Measurements from ENCODE around the gene TTC34.

Gene TTC34

GRCh38 chr1:2604844-2605508 lies 196.5 kb downstream of the TTC34 start:
- Mint-ChIP-seq H3K27me3 (peaks cover 13% of the 10 kb centered on the region), H3K4me1 (no peaks in the 10 kb centered on the region), H3K36me3 (ENCODE audit: insufficient read depth) (no peaks in the 10 kb centered on the region), H3K4me3 (no peak overlapping the region), H3K9me3 (no peaks in the 10 kb centered on the region), H3K27ac (ENCODE audit: low read depth) (no peak overlapping the region)
- ATAC-seq (replicated peaks; ENCODE audit: extremely low read depth, poor library complexity, severe bottlenecking) = no peak
- no peak for DNase-seq (ENCODE audit: low spot score in 2 of 2)

GRCh38 chr1:2604156-2604843 lies 197.2 kb downstream of the TTC34 start:
- Mint-ChIP-seq H3K4me3 (no peak overlapping the region), H3K27me3 (peaks cover 13% of the 10 kb centered on the region), H3K36me3 (ENCODE audit: insufficient read depth) (no peaks in the 10 kb centered on the region), H3K27ac (ENCODE audit: low read depth) (no peak overlapping the region), H3K4me1 (no peaks in the 10 kb centered on the region), H3K9me3 (no peaks in the 10 kb centered on the region)
- ATAC-seq (replicated peaks; ENCODE audit: extremely low read depth, poor library complexity, severe bottlenecking) = no peak
- DNase-seq (ENCODE audit: low spot score in 2 of 2) = no peak

- H3K4me1 Mint-ChIP-seq = no peaks in the 10 kb centered on the region
- no peak overlapping the region for H3K4me3 Mint-ChIP-seq
- H3K27ac Mint-ChIP-seq (ENCODE audit: low read depth) = no peak overlapping the region
- DNase-seq (ENCODE audit: low spot score in 2 of 2) = no peak
- peaks cover 17% of the 10 kb centered on the region for H3K27me3 Mint-ChIP-seq
- H3K36me3 Mint-ChIP-seq (ENCODE audit: insufficient read depth) = no peaks in the 10 kb centered on the region
- H3K9me3 Mint-ChIP-seq = peaks cover 2% of the 10 kb centered on the region
- ATAC-seq (replicated peaks; ENCODE audit: extremely low read depth, poor library complexity, severe bottlenecking) = no peak
Measured at GRCh38 chr1:2603521-2604155, 197.9 kb downstream of the TTC34 start.

GRCh38 chr1:2602866-2603520 lies 198.5 kb downstream of the TTC34 start:
- no peak overlapping the region for H3K27ac Mint-ChIP-seq (ENCODE audit: low read depth)
- H3K27me3 Mint-ChIP-seq = peaks cover 24% of the 10 kb centered on the region
- no peak for DNase-seq (ENCODE audit: low spot score in 2 of 2)
- peaks cover 5% of the 10 kb centered on the region for H3K9me3 Mint-ChIP-seq
- H3K4me3 Mint-ChIP-seq = no peak overlapping the region
- no peaks in the 10 kb centered on the region for H3K4me1 Mint-ChIP-seq
- no peak for ATAC-seq (replicated peaks; ENCODE audit: extremely low read depth, poor library complexity, severe bottlenecking)
- H3K36me3 Mint-ChIP-seq (ENCODE audit: insufficient read depth) = no peaks in the 10 kb centered on the region

- no peak overlapping the region for H3K4me3 Mint-ChIP-seq
- no peak for ATAC-seq (replicated peaks; ENCODE audit: extremely low read depth, poor library complexity, severe bottlenecking)
- DNase-seq (ENCODE audit: low spot score in 2 of 2) = no peak
Measured at GRCh38 chr1:2602311-2602835, 199.1 kb downstream of the TTC34 start.

GRCh38 chr1:2601721-2602303 lies 199.7 kb downstream of the TTC34 start:
- no peak overlapping the region for H3K27ac Mint-ChIP-seq (ENCODE audit: low read depth)
- H3K4me1 Mint-ChIP-seq = no peaks in the 10 kb centered on the region
- peaks cover 5% of the 10 kb centered on the region for H3K9me3 Mint-ChIP-seq
- DNase-seq (ENCODE audit: low spot score in 2 of 2) (no peak), ATAC-seq (replicated peaks; ENCODE audit: extremely low read depth, poor library complexity, severe bottlenecking) (no peak)
- peaks cover 1% of the 10 kb centered on the region for H3K36me3 Mint-ChIP-seq (ENCODE audit: insufficient read depth)
- H3K4me3 Mint-ChIP-seq = no peak overlapping the region
- H3K27me3 Mint-ChIP-seq = peaks cover 34% of the 10 kb centered on the region

More at GRCh38 chr1:2602311-2602835, 199.1 kb downstream of the TTC34 start:
- H3K27ac Mint-ChIP-seq (ENCODE audit: low read depth) = no peak overlapping the region
- H3K27me3 Mint-ChIP-seq = peaks cover 30% of the 10 kb centered on the region
- H3K9me3 Mint-ChIP-seq = peaks cover 5% of the 10 kb centered on the region
- no peaks in the 10 kb centered on the region for H3K4me1 Mint-ChIP-seq
- H3K36me3 Mint-ChIP-seq (ENCODE audit: insufficient read depth) = peaks cover 1% of the 10 kb centered on the region

- DNase-seq (ENCODE audit: low spot score in 2 of 2) = no peak
- no peak for ATAC-seq (replicated peaks; ENCODE audit: extremely low read depth, poor library complexity, severe bottlenecking)
- peaks cover 34% of the 10 kb centered on the region for H3K27me3 Mint-ChIP-seq
- H3K4me1 Mint-ChIP-seq = no peaks in the 10 kb centered on the region
- H3K9me3 Mint-ChIP-seq = peaks cover 5% of the 10 kb centered on the region
- H3K4me3 Mint-ChIP-seq = no peak overlapping the region
- no peak overlapping the region for H3K27ac Mint-ChIP-seq (ENCODE audit: low read depth)
- H3K36me3 Mint-ChIP-seq (ENCODE audit: insufficient read depth) = peaks cover 1% of the 10 kb centered on the region
Measured at GRCh38 chr1:2598329-2598931, 203.1 kb downstream of the TTC34 start.

GRCh38 chr1:2597441-2598328 lies 203.8 kb downstream of the TTC34 start:
- peak overlapping the region; percentile 4 for H3K27ac Mint-ChIP-seq (ENCODE audit: low read depth)
- no peak overlapping the region for H3K4me3 Mint-ChIP-seq
- H3K9me3 Mint-ChIP-seq = peaks cover 5% of the 10 kb centered on the region
- no peaks in the 10 kb centered on the region for H3K4me1 Mint-ChIP-seq
- peaks cover 1% of the 10 kb centered on the region for H3K36me3 Mint-ChIP-seq (ENCODE audit: insufficient read depth)
- DNase-seq (ENCODE audit: low spot score in 2 of 2) (no peak), ATAC-seq (replicated peaks; ENCODE audit: extremely low read depth, poor library complexity, severe bottlenecking) (no peak)
- H3K27me3 Mint-ChIP-seq = peaks cover 30% of the 10 kb centered on the region

GRCh38 chr1:2596530-2597333 lies 204.8 kb downstream of the TTC34 start:
- Mint-ChIP-seq H3K9me3 (peaks cover 5% of the 10 kb centered on the region), H3K27ac (ENCODE audit: low read depth) (peak overlapping the region; percentile 4), H3K36me3 (ENCODE audit: insufficient read depth) (peaks cover 1% of the 10 kb centered on the region), H3K4me3 (no peak overlapping the region), H3K27me3 (peaks cover 21% of the 10 kb centered on the region), H3K4me1 (no peaks in the 10 kb centered on the region)
- DNase-seq (ENCODE audit: low spot score in 2 of 2) = no peak
- ATAC-seq (replicated peaks; ENCODE audit: extremely low read depth, poor library complexity, severe bottlenecking) = no peak

GRCh38 chr1:2595812-2596529 lies 205.5 kb downstream of the TTC34 start:
- Mint-ChIP-seq H3K9me3 (peaks cover 5% of the 10 kb centered on the region), H3K27me3 (peaks cover 21% of the 10 kb centered on the region), H3K27ac (ENCODE audit: low read depth) (no peak overlapping the region), H3K36me3 (ENCODE audit: insufficient read depth) (peaks cover 1% of the 10 kb centered on the region), H3K4me3 (no peak overlapping the region), H3K4me1 (no peaks in the 10 kb centered on the region)
- DNase-seq (ENCODE audit: low spot score in 2 of 2) = no peak
- ATAC-seq (replicated peaks; ENCODE audit: extremely low read depth, poor library complexity, severe bottlenecking) = no peak
